Anterior cingulate cortex (tissue), 58 donors: Measurements from ENCODE around the gene CACNG5.

ENCODE experiments used
- DNase-seq, 58 donors: peaks; one replicate each; lab custom pipeline; 2025; lab: John Stamatoyannopoulos, UW

Gene CACNG5, protein sequence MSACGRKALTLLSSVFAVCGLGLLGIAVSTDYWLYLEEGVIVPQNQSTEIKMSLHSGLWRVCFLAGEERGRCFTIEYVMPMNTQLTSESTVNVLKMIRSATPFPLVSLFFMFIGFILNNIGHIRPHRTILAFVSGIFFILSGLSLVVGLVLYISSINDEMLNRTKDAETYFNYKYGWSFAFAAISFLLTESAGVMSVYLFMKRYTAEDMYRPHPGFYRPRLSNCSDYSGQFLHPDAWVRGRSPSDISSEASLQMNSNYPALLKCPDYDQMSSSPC

DNA sequence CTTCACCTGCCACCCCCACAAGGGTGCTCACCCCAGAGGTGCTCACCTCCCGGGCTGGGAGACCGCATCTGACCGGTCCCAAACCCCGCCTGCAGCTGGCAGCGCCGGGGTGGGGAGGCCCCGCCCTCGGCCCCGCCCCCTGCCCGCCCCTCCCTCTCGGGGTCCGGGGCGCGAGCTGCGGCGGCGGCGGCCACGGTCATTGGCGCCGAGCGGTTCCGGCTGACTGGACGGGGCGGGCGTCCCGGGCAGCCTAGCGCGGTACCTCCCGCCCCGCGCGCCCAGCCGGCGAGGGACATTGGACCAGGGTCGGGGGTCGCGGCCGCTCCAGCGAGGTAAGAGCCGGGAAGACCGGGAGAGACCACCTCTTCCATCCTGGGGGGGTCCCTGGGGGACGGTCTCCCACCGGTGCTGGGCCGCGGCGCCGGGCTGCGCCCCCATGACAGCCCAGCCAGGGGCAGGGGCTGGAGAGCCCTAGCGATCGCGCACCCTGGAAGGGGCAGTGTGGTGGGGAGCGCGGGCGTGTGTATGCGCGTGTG lies at the start of gene CACNG5:
Gene CACNG5, plus strand, starts transcription at position 199 of the 536 bp plus-strand sequence. CDS start 42,216 bp downstream, outside the sequence.
- no peak for DNase-seq

DNA sequence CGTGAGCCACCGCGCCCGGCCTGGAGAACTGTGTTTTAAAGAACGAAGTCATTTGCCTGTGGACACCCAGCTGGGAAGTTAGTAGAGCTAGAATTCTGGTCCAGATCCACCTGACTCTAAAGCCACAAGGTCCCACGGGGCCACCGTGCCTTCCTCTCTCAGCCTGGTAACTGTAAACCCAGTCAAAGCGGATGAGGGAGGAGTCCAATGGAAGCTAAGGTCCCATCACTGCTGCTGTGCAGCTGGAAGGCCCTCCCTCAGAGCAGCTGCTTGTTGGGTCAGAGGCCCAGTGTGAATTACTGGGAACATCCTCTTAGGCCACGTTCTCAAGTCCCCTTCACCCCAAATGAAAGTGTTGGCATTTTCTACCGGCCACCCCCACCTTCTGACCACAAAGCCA lies 48.8 kb upstream of the CACNG5 start:
- no peak for DNase-seq

DNA sequence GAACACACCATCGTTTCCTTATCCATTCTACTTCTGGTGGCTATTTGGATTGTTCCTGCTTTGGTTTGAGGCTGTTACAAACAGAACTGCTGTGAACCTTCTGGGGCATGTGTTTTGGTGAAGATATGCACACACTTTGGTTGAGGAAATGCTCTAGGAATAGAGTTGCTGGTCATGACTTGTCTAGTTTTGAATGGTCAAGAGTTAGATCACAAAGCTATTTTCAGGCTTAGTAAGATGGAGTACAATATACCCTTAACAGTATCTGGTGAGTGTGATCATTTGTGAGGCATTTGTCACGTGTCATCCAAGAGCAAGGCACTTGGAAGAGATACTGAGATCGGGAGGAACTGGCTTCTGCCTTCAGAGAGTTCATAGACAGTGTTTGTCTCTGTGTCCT lies 47.0 kb upstream of the CACNG5 start:
- no peak for DNase-seq

DNA sequence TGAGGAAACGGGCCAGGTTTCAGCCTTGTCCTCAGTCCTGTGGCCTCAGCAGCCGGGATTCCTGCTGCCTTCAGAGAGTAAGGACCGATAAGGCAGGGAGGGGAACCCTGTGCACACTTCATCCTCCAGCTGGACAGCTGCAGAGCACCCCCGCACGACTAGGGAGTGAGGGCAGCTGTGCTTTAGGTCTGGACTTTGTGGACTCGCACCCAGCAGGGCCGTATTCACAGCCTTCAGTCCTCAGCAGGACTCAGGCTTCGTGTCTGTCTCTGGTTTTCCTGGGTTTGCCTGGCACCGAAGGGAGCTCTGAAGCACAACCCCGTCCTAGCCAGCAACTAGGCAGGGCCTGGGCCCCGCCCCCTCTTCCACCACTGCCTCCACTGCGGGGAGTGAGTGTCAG lies 45.8 kb upstream of the CACNG5 start:
- no peak for DNase-seq

GRCh38 chr17:66789961-66790437 lies 44.9 kb upstream of the CACNG5 start:
- peak in 3 of 58 donors; percentile 3 to 26 (median 15) for DNase-seq

DNA sequence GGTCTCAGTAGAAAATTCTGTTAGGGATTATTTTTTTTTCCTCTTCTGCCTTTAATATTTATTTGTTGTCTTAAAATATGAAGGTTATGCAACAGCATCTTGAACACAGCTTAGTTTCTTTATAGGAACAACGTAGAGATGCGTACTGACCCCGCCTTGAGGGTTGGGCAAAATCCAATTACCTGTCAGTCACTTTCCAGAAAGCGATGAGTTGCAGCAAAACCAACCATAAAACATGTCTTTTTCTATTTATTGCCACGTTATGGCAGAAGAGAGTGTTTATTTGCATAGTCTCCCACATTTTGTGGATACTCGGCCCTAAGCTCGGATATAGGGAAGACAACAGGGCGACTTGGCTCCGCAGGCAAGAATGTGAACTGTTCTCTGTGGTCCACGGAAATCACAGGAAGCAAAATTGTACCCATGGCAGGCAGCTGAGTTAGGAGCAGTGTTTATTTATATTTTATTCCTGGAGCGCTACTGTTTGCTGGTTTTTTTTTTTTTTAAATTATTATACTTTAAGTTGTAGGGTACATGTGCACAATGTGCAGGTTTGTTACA lies 44.3 kb upstream of the CACNG5 start:
- no peak for DNase-seq

- peak in 37 of 58 donors; percentile 6 to 78 (median 30) for DNase-seq
Measured at GRCh38 chr17:66791347-66791746, 43.6 kb upstream of the CACNG5 start.

DNA sequence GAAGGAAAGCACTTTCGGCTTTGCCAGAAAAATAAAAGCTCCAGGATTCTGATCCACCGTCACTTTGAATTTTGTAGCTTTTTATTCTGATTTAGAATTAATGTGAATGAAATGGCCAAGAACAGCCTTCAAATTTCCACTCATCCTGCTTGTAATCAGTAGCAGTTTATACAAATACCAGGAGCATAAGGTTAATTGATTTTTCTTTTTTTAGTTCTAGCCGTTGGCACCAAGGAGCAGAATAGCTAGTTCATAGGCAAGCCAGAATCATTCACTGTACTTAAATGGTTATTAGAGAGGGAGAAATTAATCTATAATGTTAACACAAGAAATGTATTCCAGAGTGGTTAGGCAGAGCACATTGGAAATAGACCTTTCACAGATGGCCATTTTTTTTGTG lies 41.1 kb upstream of the CACNG5 start:
- no peak for DNase-seq

DNA sequence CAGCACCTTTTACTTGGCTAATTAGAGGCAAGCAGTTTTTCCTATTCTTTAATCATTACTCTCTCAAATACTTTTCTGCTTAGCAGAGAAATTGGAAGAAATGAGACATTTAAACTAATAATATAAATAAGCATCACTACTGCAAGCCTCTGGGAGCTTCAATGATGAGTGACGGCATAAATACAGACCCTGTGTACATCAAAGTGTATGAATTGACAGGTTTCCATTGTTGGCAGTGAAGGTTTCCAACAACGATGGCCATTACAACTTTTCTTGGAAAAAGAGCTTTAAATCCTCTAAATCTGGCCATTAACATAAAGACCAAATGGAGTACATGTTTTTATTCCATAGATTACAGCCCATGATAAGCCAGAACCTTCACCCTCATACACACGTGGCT lies 39.4 kb upstream of the CACNG5 start:
- no peak for DNase-seq

DNA sequence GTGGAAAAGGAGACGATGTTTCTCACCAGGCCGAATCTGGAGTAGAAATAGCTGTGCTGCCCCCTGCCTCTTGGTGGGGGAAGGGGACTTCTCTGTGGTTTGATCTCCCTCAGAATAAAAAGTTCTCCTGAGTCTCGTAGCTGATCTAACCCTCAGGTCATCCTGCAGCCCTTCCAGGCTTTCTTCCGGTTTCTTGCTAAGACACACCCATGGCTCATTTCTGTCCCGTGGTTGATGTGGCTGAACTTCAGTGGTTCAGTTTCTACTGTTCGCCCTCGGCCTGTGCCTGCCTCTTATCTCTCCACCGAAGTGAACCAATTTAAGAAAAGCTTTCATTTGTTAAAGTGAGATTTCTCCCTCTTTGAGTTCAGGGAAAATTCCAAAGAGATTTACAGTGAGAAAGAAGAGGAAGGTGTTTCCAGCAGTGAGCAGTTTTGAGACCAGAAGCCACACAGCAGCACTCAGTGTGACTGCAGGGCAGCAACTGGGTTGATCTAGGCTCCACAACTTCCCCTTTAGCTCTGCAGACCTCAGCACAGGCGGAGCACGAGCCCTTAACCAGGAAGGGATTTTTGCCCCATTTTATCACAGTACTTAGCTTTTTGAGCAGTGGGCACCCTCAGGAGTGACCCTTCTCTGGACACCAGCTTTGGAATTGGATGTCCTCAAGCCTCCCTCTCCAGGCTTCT lies 34.9 kb upstream of the CACNG5 start:
- DNase-seq, result peak in 4 of 58 donors; percentile 16 to 26 (median 20)

- DNase-seq, result no peak
Measured at GRCh38 chr17:66803474-66803951, 31.4 kb upstream of the CACNG5 start.

DNA sequence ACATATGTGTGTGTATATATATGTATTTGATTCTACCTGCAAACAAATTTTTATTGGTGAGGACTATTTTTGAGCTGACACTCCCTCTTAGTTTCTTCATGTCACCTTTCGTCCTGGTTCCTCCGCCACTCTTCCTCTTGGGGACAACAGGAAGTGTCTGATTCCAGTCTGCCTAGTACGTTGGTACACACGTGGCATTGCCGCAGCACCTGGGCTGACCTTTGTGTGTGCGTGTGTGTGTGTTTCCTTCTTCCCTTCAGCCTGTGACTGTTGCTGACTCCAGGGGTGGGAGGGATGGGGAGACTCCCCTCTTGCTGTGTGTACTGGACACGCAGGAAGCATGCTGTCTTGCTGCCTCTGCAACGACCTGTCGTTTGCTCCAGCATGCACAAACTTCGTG lies 29.4 kb upstream of the CACNG5 start:
- DNase-seq, result peak in 1 of 58 donors; percentile 28

DNA sequence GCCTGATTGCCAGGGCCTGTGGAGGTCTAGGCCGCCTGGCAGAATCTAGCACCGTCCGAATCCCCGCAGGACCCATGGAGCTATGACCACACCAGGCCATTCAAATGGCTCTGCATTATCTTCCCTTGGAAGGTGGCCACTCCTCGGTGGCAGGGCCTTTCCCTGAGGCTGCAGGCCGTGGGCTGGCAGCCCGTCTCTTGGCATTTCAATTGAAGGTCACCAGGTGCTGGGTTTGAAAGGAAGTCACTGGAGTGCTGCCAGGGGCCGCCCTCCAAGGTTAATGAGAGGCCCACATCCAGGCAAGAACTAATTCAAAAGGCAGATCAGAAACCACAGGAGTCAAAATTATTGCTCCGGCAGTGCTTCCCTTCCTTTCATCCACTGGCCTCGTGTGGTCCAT lies 27.7 kb upstream of the CACNG5 start:
- peak in 1 of 58 donors; percentile 20 for DNase-seq

DNA sequence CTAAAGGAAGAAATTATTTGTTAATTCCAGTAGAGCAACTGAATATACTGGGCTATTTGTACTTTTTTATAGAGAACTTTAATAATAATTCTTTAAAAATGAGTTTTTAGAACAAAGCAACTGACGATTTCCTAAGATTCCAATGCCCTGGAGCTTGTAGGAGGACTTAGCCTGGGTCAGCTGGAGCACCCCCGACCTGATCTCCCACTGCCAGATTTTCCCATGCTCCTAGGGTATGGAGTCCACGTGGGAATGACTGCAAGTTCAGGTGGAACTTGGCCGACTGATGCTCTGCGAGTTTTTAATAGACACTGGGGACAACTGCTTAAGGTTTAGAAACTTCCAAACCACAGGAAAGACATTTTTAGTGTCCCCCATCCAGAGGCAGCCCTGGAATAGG lies 25.5 kb upstream of the CACNG5 start:
- DNase-seq, result no peak

DNA sequence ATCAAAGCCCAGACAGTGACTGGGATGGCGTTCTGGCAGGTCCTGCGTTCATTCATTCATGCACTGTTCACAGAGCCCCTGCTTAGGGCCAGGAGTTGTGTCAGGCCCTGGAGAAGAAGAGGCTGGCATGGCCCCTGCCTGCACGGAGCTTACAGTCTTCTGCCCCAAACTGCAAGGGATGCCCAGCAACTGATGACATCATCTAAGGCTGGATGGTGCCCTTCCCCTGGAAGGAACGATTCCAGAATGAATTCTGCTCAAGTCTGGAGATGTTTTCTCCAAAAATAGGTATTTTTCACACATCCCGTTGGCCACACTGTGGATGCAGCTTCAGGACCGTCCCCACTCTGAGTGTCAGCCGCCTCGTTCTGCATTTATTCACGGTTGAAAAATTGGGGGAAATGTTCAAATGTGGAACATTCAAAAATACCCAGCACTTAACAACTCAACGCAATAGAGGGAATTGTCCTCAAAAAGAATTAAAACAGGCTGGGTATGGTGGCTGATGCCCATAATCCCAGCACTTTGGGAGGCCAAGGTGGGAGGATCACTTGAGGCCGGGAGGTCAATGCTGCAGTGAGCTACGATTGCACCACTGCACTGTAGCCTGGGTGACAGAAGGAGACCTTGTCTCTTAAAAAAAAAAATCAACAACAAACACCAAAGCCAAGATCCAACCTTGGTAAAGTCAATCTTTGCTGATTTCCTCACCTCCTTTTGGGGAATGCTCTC lies 23.8 kb upstream of the CACNG5 start:
- DNase-seq, result no peak

DNA sequence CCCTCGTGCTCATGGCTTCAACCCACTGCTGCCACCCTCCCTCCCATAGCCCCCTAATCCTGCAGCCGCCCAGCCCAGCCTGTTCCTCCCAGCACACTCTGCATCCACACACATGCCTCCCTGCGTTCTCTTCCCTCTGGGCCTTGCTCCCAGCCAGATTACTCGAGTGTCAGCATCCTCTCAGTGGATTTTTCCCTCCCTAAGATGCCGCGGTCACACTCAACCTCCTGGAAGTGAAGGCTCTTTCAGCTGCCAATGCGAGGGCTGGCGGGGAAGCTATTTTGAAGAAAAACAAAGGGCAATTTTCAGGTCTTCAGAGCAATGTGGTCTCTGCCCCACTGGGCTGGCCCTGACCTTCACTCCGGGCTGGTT lies 23.2 kb upstream of the CACNG5 start:
- DNase-seq, result no peak

DNA sequence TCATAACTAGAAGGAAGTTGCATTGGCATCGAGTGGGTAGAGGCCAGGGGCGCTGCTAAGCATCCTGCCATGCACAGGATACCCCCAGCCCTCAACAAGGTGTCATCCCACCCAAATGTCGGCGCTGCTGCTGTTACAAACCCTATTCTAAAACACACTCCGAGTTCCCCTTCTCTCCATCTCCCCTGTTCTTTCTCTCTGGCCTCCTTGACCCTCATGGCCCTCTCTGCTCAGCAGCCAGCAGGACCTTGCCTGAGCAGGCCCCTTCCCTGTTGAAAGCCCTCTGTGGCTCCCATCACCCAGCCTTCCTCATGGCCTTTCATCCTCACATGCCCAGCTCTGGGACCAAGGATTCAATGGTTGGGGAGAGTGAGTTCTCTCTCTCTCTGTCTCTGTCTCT lies 22.3 kb upstream of the CACNG5 start:
- no peak for DNase-seq

DNA sequence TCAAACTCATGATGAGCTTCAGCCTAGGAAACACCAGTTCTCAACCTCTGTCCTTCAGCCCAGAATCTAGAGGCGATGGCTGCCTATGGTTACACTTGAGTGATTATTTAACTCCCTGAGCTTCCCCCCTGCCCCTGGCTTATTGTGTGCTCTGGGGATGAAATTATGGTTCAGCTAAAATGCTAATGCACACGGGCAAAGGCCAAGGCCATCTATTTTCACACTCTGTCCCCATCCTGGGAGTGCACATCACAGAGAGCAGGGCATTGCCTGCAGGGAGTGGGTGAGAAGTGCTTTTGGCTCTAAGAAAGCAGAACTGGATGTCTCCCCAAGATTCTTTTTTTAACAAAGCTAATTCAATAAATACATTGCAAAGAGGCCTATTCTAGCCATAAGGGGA lies 21.6 kb upstream of the CACNG5 start:
- no peak for DNase-seq

DNA sequence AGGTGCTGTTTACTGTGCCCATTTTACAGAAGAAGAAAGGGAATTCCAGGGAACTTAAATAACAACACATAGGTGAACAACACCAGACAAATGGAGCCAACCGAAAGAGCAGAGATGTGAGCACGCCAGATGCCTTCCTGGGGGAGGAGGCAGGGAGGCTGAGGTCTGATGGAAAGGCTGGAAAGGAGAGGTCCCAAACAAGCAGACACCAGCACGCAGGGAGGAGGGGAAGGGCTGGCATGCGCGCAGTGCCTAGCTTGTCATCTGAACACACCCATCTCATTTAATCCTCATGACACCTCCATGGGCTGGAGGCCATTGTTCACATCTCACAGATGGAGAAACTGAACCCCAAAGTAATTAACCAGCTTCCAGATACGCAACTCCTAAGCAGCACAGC lies 20.9 kb upstream of the CACNG5 start:
- DNase-seq, result no peak

DNA sequence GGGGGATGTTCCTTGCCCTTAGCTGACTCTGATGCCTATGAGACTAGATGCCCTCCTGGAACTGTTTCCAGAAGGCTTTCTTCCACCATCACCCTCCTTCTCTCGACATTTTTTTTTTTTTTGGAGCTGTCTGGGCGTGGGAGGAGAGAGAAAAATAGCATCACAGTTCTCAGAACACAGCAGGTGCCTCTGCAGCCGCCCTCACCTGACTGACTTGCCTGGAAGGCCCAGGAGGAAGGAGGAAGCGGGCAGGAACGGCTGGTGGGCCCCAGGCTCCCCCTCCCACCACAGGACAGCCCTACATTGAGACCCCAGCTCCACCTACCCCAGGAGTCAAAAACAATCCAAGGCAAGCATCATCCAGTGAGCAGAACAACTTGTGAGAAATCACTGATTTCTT lies 20.3 kb upstream of the CACNG5 start:
- peak in 1 of 58 donors; percentile 16 for DNase-seq

GRCh38 chr17:66817750-66818149 lies 17.2 kb upstream of the CACNG5 start:
- no peak for DNase-seq
